CMK (cell line): Measurements from ENCODE around the gene RBM6.

Experiments
- DNase-seq: peaks from one replicate; pipeline ENCODE4 v3.0.0-alpha.2; 2010; ENCODE audit warnings: low read depth

Gene RBM6

DNA sequence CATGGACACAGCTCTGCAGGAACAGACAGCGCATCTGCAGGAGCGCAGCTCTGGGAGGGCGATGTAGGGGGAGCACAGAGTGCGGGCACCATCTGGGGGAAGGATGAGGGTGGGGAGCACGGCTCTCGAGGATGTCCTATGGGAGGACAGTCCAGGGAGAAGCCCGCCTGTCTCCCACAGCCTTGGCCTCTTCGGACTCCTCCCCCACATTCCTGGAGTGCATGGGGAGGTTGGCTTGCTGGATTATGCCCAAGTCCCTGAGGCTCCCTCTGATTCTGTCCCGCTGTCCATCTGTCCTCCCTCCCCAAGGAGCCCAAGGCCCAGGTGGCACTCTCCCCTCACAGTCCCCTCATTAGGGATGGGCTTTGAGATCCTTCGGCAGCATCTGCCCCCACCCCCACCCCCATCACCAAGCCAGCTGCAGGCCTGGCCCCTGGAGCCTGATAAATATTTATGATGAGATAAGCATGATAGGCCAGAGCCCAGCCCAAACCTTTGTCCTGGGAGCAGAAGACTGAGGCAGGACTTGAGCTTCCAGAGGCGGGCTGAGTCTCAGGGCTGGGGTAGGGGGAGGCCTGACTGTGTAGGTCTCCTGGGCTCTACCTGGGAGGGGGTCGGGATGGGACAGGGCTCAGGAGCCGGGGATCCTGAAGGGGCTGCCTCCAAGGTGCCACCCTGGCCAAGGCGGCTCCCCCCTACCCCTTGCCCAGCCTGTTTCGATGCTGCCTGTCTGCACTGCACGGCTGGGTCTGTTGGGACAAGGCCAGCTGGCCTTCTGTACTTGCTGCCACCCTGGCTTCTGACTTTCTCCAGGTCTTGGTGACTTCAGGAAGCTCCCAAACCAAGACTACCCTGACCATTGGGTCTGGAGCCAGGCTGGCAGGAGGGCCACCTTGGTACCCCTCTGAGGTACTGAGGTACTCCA lies 186.6 kb downstream of the RBM6 start:
- no peak for DNase-seq
